Glomerular endothelial cell (primary cell): Measurements from ENCODE around the gene NSG1. TPM values are rescaled to one million over a fixed set of nuclear protein-coding genes. Genes with fewer than 3 reads are reported as not detected.

Source experiments
- DNase-seq: peaks from one replicate; pipeline ENCODE4 v3.0.0-alpha.2; 2011; ENCODE audit warnings: low read depth, low spot score; ENCODE audit errors: extremely low read depth
- total RNA-seq: library from RNA; depleted of rRNA; stranded (reverse); fragments of >200 nt; gene quantifications from 2 replicates; pipeline ENCODE4 v1.2.3, GENCODE V29; 2015

The NSG1 gene
- total RNA-seq, 1 donor from 2014 or later = not detected

- DNase-seq = no peak
These were observed 42.3 kb downstream of the NSG1 start for GRCh38 chr4:4428966-4429875.

GRCh38 chr4:4430492-4431195, 43.7 kb downstream of the NSG1 start:
- peak; percentile 29 for DNase-seq

- no peak for DNase-seq
These were observed 45.6 kb downstream of the NSG1 start for GRCh38 chr4:4432341-4433125.

- no peak for DNase-seq
These were observed 47.0 kb downstream of the NSG1 start for GRCh38 chr4:4433941-4434340.

- DNase-seq = no peak
These were observed 49.4 kb downstream of the NSG1 start for GRCh38 chr4:4436244-4436823.

- DNase-seq = no peak
These were observed 51.0 kb downstream of the NSG1 start for GRCh38 chr4:4437798-4438470.

- no peak for DNase-seq
These were observed 52.0 kb downstream of the NSG1 start for GRCh38 chr4:4438891-4439290.

- no peak for DNase-seq
These were observed 52.9 kb downstream of the NSG1 start for GRCh38 chr4:4439782-4440181.

GRCh38 chr4:4440333-4441061, 53.6 kb downstream of the NSG1 start:
- DNase-seq = no peak

- no peak for DNase-seq
These were observed 56.9 kb downstream of the NSG1 start for GRCh38 chr4:4443821-4444220.

GRCh38 chr4:4446434-4446833, 59.5 kb downstream of the NSG1 start:
- DNase-seq = no peak

GRCh38 chr4:4455210-4455865, 68.4 kb downstream of the NSG1 start:
- DNase-seq = no peak

GRCh38 chr4:4456351-4456750, 69.4 kb downstream of the NSG1 start:
- DNase-seq = no peak

- no peak for DNase-seq
These were observed 70.1 kb downstream of the NSG1 start for GRCh38 chr4:4456816-4457578.

GRCh38 chr4:4457803-4458553, 71.1 kb downstream of the NSG1 start:
- no peak for DNase-seq

GRCh38 chr4:4459181-4459580, 72.3 kb downstream of the NSG1 start:
- no peak for DNase-seq

GRCh38 chr4:4460759-4461158, 73.9 kb downstream of the NSG1 start:
- DNase-seq = no peak

- DNase-seq = no peak
These were observed 74.3 kb downstream of the NSG1 start for GRCh38 chr4:4461178-4461577.
